Left lung (tissue), 10 donors: Measurements from ENCODE around the gene SLC7A8. TPM values are rescaled to one million over a fixed set of nuclear protein-coding genes. Genes with fewer than 3 reads are reported as not detected.

Source experiments
- ATAC-seq: fragments of 200-7000 bp; cut with Tn5 transposase; one replicate; pipeline ENCODE4 v1.9.1; 2020; ENCODE audit warnings: moderate library complexity
- DNase-seq, 4 donors: peaks; one replicate each; pipeline ENCODE4 v3.0.0-alpha.2; 2013 to 2020
- H3K27ac ChIP-seq, 2 donors: fragments of 200-600 bp; sonication (generic) in 1 of 2; one replicate each; pipeline versions ENCODE4 v1.5.0 to v1.8.0; 2020 to 2021
- H3K27me3 ChIP-seq, 2 donors: fragments of 200-600 bp; sonication (generic) in 1 of 2; one replicate each; pipeline versions ENCODE4 v1.5.0 to v1.8.0; 2020 to 2021
- H3K36me3 ChIP-seq, 2 donors: fragments of 200-600 bp; sonication (generic) in 1 of 2; one replicate each; pipeline versions ENCODE4 v1.5.0 to v1.8.0; 2020 to 2021
- H3K4me1 ChIP-seq, 2 donors: fragments of 200-600 bp; one replicate each; pipeline ENCODE4 v1.8.0; 2021
- H3K4me3 ChIP-seq, 2 donors: fragments of 200-600 bp; sonication (generic) in 1 of 2; one replicate each; pipeline versions ENCODE4 v1.5.0 to v1.8.0; 2020 to 2021; ENCODE audit warnings: mild to moderate bottlenecking in 1 of 2
- H3K9me3 ChIP-seq, 2 donors: fragments of 200-600 bp; sonication (generic) in 1 of 2; one replicate each; pipeline versions ENCODE4 v1.5.0 to v1.8.0; 2020 to 2021
- CTCF ChIP-seq, 2 donors: fragments of 200-600 bp; sonication (generic) in 1 of 2; IDR thresholded peaks; one replicate each; pipeline versions ENCODE4 v1.5.0 to v1.8.0; 2021; ENCODE audit warnings: antibody characterized with exemption in 2 of 2
- intact Hi-C, 2 donors: fragments of 100-400 bp; cut with DNase I; formaldehyde crosslinking; loops; one replicate each; pipeline versions ENCODE4 v1.11.2 to v1.14.2; 2022
- polyA plus RNA-seq, 6 donors: library from polyadenylated mRNA; unstranded; fragments of 120-200 nt; gene quantifications; one replicate each; pipeline ENCODE4 v1.2.1, GENCODE V29; 2013; ENCODE audit not compliant: insufficient read length in 6 of 6
- total RNA-seq, 2 donors: library from RNA; stranded (reverse); fragmentation: NEBNext Ultra II Directional; extraction: Animal tissue kit (Norgen Biotek cat#: 25700); gene quantifications; one replicate each; pipeline ENCODE4 v1.2.1, GENCODE V29; 2021
- donor health status: DM: no; HTN: yes; CAD: no.
- donor health status: DM: no; HTN: no; CAD: no.

Gene SLC7A8
- total and polyA plus RNA-seq, 8 donors: 38.5 to 153 (median 124) TPM

DNA sequence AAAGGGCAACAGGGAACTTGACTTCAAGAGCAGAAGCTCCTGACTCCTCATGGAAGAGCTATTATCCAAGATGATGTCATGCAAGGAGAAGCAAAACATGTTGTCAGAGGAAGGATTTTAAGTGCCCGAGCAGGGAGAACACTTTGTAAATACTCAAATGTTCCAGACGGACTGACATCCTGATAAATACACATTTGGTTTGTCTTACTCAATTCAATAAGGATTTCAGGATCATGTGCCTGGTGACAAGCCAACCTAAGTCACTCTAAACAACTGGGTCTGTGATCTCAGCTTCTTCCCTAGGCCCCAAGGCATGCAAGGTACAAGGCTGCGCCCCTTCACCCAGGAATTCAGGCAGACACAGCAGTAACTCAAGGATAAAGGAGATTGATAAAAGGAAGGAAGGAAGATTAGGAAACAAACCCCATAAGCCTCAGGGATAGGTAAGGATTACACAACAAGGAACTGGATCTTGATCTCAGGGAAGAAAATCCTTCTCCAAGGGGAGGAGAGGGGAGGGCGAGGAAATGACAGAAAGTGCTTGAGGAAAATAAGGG is 37.6 kb downstream of the SLC7A8 start:
- no peak for DNase-seq
- H3K27me3 ChIP-seq: no peaks in the 10 kb centered on the region
- no peaks in the 10 kb centered on the region for H3K9me3 ChIP-seq
- ATAC-seq: peak; percentile 22
- peaks cover 10% of the 10 kb centered on the region in 2 donors for H3K4me1 ChIP-seq
- no peak overlapping the region for H3K27ac ChIP-seq
- H3K36me3 ChIP-seq: no peaks in the 10 kb centered on the region
- no peak overlapping the region for H3K4me3 ChIP-seq
- intact Hi-C loops: no loop called here
- no peak for TF ChIP-seq CTCF (IDR thresholded peaks at IDR 0.05)

- intact Hi-C loops: no loop called here
- no peaks in the 10 kb centered on the region for H3K9me3 ChIP-seq
- ATAC-seq: no peak
- no peak overlapping the region for H3K27ac ChIP-seq
- peaks cover 0 to 12% of the 10 kb centered on the region in 2 donors for H3K36me3 ChIP-seq
- H3K27me3 ChIP-seq: no peaks in the 10 kb centered on the region
- H3K4me3 ChIP-seq: no peak overlapping the region
- H3K4me1 ChIP-seq: peaks cover 10% of the 10 kb centered on the region in 2 donors
- DNase-seq: no peak
- no peak for TF ChIP-seq CTCF (IDR thresholded peaks at IDR 0.05)
These were observed 39.5 kb downstream of the SLC7A8 start for GRCh38 chr14:23143911-23144310.

DNA sequence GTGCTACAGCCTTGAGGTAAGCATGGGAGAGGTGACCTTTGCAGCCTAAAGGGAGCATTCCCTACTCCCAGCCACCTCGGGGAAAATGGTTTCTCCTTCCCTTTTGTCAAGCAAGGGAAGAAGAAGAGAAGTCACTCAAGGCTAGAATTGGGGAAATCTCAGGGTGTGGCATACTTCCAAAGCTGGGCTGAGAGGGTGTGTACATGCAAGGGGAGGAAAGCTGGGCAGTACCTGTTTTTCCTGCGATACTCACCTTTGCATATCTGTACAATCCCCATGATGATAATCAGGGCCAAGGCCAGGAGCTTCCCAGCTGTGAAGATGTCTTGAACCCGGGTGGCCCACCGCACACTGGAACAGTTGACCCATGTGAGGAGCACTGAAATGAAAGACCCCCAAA is 40.6 kb downstream of the SLC7A8 start:
- DNase-seq (no peak), ATAC-seq (no peak)
- Histone ChIP-seq H3K4me1 (peaks cover 10% of the 10 kb centered on the region in 2 donors), H3K27ac (no peak overlapping the region), H3K27me3 (no peaks in the 10 kb centered on the region), H3K4me3 (no peak overlapping the region), H3K36me3 (peaks cover 0 to 20% of the 10 kb centered on the region in 2 donors), H3K9me3 (no peaks in the 10 kb centered on the region)
- intact Hi-C loops: no loop called here
- TF ChIP-seq CTCF (IDR thresholded peaks at IDR 0.05): no peak

DNA sequence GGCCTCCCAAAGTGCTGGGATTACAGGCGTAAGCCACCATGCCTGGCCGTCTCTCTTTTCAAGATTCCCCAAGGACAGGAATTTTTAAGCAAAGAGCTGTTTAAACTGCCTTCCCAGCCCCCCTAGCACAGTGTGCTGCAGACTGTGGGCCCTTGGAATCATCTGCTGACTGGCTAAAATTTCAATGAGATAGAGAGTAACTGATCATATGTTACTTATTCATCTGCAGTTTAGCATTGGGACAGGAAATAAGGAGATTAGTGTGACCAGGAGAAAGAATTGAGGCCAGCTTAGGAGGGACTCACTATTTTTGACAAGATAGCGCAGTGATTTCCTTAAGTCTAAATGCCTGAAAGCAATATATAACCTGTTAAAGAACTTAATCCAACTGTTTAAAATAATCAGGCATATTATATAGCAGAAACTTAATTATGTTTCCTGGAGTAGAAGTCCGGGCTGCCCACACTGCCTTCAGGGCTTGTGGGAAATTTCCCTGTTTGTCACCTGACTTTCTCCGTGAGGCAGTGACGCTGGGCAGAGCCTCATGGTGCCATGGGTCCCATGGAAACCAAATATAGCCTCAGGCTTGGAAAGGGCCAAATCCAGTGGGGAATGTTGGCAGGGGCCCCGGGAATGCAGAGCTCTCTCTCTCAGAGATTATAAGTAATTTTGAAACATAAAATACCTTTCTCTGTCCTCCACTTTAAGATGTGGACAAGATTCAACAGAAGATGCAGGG is 41.6 kb downstream of the SLC7A8 start:
- peak; percentile 72 for ATAC-seq
- H3K27ac ChIP-seq: no peak overlapping the region
- peaks cover 10% of the 10 kb centered on the region in 2 donors for H3K4me1 ChIP-seq
- no peak overlapping the region for H3K4me3 ChIP-seq
- H3K27me3 ChIP-seq: no peaks in the 10 kb centered on the region
- H3K36me3 ChIP-seq: peaks cover 0 to 20% of the 10 kb centered on the region in 2 donors
- intact Hi-C loops: no loop called here
- no peaks in the 10 kb centered on the region for H3K9me3 ChIP-seq
- peak in 2 of 4 donors; percentile 29 to 64 for DNase-seq
- TF ChIP-seq CTCF (IDR thresholded peaks at IDR 0.05): no peak

DNA sequence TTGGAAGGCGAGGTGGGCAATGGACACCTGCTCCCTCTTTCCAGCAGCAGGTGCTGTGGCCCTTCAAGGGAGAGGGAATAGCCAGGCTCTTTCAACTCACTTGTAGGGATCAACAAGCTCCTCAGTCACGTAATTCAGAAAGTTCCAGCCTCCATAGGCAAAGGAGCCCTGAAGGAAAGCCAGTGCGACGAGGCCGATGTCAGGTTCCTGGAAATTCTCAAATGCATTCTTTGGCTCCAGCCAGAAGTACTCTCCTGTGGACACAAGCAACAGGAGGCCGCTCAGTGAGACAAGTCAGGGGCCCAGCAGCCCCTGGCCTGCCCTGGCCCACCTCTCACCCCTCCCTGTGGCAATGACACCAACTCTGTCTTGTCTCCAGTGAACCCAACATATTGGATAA is 43.1 kb downstream of the SLC7A8 start:
- no peak for TF ChIP-seq CTCF (IDR thresholded peaks at IDR 0.05)
- Histone ChIP-seq H3K36me3 (peaks cover 0 to 20% of the 10 kb centered on the region in 2 donors), H3K9me3 (no peaks in the 10 kb centered on the region), H3K27ac (no peak overlapping the region), H3K4me1 (peaks cover 0 to 10% of the 10 kb centered on the region in 2 donors), H3K4me3 (no peak overlapping the region), H3K27me3 (no peaks in the 10 kb centered on the region)
- ATAC-seq: no peak
- peak in 1 of 4 donors; percentile 18 for DNase-seq
- intact Hi-C loops: no loop called here
